Measurements from ENCODE around the gene OR8A1.

GRCh38 chr11:124611064-124611463 lies 41.3 kb downstream of the OR8A1 start, which contains the start of gene PANX3:
- no peak for TF ChIP-seq POLR2AphosphoS5 (IDR thresholded peaks at IDR 0.05)
- TF ChIP-seq, protein P1, sequence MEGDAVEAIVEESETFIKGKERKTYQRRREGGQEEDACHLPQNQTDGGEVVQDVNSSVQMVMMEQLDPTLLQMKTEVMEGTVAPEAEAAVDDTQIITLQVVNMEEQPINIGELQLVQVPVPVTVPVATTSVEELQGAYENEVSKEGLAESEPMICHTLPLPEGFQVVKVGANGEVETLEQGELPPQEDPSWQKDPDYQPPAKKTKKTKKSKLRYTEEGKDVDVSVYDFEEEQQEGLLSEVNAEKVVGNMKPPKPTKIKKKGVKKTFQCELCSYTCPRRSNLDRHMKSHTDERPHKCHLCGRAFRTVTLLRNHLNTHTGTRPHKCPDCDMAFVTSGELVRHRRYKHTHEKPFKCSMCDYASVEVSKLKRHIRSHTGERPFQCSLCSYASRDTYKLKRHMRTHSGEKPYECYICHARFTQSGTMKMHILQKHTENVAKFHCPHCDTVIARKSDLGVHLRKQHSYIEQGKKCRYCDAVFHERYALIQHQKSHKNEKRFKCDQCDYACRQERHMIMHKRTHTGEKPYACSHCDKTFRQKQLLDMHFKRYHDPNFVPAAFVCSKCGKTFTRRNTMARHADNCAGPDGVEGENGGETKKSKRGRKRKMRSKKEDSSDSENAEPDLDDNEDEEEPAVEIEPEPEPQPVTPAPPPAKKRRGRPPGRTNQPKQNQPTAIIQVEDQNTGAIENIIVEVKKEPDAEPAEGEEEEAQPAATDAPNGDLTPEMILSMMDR (IDR thresholded peaks at IDR 0.05), result no peak

Measured in esophagus muscularis mucosa (tissue), 3 donors.